Measurements from ENCODE around the gene THEMIS2. TPM values are rescaled to one million over a fixed set of nuclear protein-coding genes. Genes with fewer than 3 reads are reported as not detected.

Gene THEMIS2
- total RNA-seq, 1 donor from 2014 or later: 2.1 TPM

DNA sequence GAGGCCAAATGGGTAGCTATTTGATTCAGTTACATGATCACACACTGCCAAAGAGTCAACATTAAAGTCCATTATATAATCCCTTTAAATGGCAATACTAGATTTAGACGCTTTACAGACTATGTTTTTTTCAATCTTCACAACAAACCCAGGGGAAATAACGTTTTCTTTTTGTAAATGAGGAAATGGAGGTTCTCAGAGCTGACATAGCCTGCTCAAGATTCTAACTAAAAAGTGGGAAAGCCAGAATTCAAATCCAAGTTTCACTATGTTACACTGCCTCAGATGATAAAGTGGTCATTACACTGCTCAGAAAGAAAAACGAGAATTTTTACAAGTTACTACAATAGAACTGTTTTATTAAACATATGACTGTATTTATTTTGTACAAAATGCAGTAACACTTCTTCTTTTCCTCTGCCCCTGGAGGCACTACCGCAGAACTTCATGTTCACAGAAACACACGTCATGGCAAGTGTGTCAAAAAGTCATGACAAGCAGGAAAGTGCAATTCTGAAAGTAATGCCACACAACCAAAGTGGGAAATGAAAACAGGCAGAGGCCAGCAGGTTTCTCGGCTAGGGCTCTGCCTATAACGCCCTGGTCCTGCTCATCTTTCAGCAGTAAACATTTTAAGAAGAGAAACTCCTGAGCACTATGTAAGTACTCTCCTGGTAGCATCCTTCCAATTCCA, 19.0 kb downstream of the THEMIS2 start:
- H3K4me3 ChIP-seq (ENCODE audit: low read depth, low read length): no peak overlapping the region
- TF ChIP-seq CTCF (IDR thresholded peaks at IDR 0.05; ENCODE audit: insufficient read depth, low read length, severe bottlenecking): no peak
- FAIRE-seq (no peak), DNase-seq (ENCODE audit: low read depth) (no peak)
- no peaks in the 10 kb centered on the region for H3K27me3 ChIP-seq (ENCODE audit: control insufficient read depth, insufficient read depth, low read length)
- H3K36me3 ChIP-seq (ENCODE audit: control insufficient read depth, insufficient read depth, low read length): peaks cover 10% of the 10 kb centered on the region

- no peak for TF ChIP-seq CTCF (IDR thresholded peaks at IDR 0.05; ENCODE audit: insufficient read depth, low read length, severe bottlenecking)
- DNase-seq (ENCODE audit: low read depth): no peak
- H3K4me3 ChIP-seq (ENCODE audit: low read depth, low read length): no peak overlapping the region
- no peak for FAIRE-seq
- peaks cover 14% of the 10 kb centered on the region for H3K36me3 ChIP-seq (ENCODE audit: control insufficient read depth, insufficient read depth, low read length)
- no peaks in the 10 kb centered on the region for H3K27me3 ChIP-seq (ENCODE audit: control insufficient read depth, insufficient read depth, low read length)
Observed at GRCh38 chr1:27894521-27894920, 22.2 kb downstream of the THEMIS2 start.

DNA sequence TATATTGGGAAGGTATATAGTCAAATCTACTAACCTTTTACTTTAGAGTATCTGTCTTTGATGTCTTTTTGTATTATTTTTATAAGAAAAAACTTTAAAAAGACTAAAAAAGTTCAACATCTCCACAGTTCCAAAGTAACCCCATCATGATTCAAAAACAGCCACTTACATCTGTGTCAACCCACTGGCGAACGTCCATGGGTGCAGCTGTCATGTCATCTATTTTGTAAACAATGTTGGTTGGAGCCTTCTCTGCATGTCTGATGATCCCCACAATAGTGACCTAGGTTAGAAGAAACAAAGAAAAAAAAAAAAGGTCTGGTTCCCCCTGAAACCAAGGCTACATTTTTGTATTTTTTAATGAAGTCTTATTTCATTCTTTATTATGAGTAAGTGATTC, 34.4 kb downstream of the THEMIS2 start:
- Histone ChIP-seq H3K27me3 (ENCODE audit: control insufficient read depth, insufficient read depth, low read length) (no peaks in the 10 kb centered on the region), H3K36me3 (ENCODE audit: control insufficient read depth, insufficient read depth, low read length) (peaks cover 14% of the 10 kb centered on the region), H3K4me3 (ENCODE audit: low read depth, low read length) (no peak overlapping the region)
- TF ChIP-seq CTCF (IDR thresholded peaks at IDR 0.05; ENCODE audit: insufficient read depth, low read length, severe bottlenecking): no peak
- no peak for DNase-seq (ENCODE audit: low read depth)
- no peak for FAIRE-seq

DNA sequence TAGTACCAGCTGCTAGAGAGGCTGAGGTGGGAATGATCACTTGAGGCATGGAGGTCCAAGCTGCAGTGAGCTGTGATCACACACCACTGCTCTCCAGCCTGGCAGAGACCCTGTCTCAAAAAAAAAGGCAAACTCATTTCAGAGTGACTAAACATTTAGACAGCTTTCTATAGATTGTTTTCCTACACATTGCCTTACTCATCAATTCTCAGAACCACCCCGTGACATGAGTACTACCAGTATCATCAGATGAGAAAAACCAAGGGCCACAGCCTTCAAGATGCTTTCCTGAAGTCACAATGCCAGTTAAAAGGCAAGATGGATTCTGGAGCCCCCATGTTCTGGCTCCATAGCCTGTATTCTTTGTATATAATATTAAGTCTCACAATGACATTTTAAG, 40.1 kb downstream of the THEMIS2 start:
- H3K36me3 ChIP-seq (ENCODE audit: control insufficient read depth, insufficient read depth, low read length): peaks cover 7% of the 10 kb centered on the region
- no peak for DNase-seq (ENCODE audit: low read depth)

DNA sequence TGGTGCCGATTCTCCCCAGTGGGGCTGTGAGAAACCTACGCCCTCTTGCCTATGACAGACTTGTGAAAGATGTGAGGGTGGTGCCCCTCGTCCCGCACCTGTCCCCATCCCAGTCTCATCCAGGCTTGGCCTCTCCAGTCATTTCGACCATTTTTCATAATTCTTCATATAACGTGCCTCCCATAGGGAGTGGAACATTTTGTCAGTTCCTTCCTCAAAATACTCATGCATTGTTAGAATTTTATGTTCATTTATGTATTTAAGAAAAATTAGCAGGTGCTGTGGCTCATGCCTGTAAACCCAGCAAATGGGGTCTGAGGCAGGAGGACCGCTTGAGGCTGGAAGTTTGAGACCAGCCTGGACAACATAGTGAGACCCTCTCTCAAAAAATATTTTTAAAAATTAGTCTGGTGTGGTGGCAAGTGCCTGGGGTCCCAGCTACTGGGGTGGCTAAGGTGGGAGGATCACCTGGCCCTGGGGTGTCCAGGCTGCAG, 42.8 kb downstream of the THEMIS2 start:
- Histone ChIP-seq H3K27me3 (ENCODE audit: control insufficient read depth, insufficient read depth, low read length) (no peaks in the 10 kb centered on the region), H3K36me3 (ENCODE audit: control insufficient read depth, insufficient read depth, low read length) (no peaks in the 10 kb centered on the region), H3K4me3 (ENCODE audit: low read depth, low read length) (peak overlapping the region; percentile 3)
- DNase-seq (ENCODE audit: low read depth): no peak
- TF ChIP-seq CTCF (IDR thresholded peaks at IDR 0.05; ENCODE audit: insufficient read depth, low read length, severe bottlenecking): no peak
- no peak for FAIRE-seq

More for the DNA sequence above, 40.1 kb downstream of the THEMIS2 start:
- TF ChIP-seq CTCF (IDR thresholded peaks at IDR 0.05; ENCODE audit: insufficient read depth, low read length, severe bottlenecking): no peak
- no peaks in the 10 kb centered on the region for H3K27me3 ChIP-seq (ENCODE audit: control insufficient read depth, insufficient read depth, low read length)
- H3K4me3 ChIP-seq (ENCODE audit: low read depth, low read length): no peak overlapping the region
- no peak for FAIRE-seq

DNA sequence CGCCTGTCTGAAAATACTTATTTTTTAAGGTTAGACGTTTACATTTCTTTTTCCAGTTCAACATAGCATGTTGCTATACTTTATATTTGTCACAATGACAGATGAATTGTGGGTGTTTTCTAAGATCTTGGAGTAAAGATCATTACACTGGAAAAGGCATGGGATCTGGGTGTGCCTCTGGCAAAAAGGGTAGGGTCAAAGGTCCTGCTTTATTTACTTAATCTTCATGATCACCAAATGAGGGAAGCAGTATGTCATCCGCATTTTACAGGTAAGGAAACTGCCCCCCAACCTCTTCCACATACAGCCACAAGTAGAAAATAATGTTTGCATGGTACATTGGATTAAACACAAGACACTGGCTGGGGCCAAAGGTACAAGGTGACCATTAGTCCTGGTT, 49.9 kb downstream of the THEMIS2 start:
- no peaks in the 10 kb centered on the region for H3K27me3 ChIP-seq (ENCODE audit: control insufficient read depth, insufficient read depth, low read length)

More for the DNA sequence above, 49.9 kb downstream of the THEMIS2 start:
- Histone ChIP-seq H3K4me3 (ENCODE audit: low read depth, low read length) (no peak overlapping the region), H3K36me3 (ENCODE audit: control insufficient read depth, insufficient read depth, low read length) (no peaks in the 10 kb centered on the region)
- FAIRE-seq (no peak), DNase-seq (ENCODE audit: low read depth) (no peak)
- no peak for TF ChIP-seq CTCF (IDR thresholded peaks at IDR 0.05; ENCODE audit: insufficient read depth, low read length, severe bottlenecking)

Data from bronchial epithelial cell (primary cell).